ENCODE data around the gene HDAC4.

- TF ChIP-seq POLR2A (IDR thresholded peaks at IDR 0.05): no peak
- no peak for TF ChIP-seq CTCF (IDR thresholded peaks at IDR 0.05)
Observed at GRCh38 chr2:239360421-239361310, 40.2 kb downstream of the HDAC4 start.
